GM21360 (cell line): Measurements from ENCODE around the gene TRAPPC12.
"Not testable (repeated sequence)": the region's sequence is repeated elsewhere in the genome, so short reads cannot be mapped to it uniquely, and the experiment has no call there.

ENCODE experiments used
- ATAC-seq: cut with Tn5 transposase; IDR thresholded peaks from one replicate; pipeline ENCODE4 v1.9.1; 2021; ENCODE audit warnings: mild to moderate bottlenecking, moderate library complexity; ENCODE audit not compliant: unreplicated experiment

Gene TRAPPC12

DNA sequence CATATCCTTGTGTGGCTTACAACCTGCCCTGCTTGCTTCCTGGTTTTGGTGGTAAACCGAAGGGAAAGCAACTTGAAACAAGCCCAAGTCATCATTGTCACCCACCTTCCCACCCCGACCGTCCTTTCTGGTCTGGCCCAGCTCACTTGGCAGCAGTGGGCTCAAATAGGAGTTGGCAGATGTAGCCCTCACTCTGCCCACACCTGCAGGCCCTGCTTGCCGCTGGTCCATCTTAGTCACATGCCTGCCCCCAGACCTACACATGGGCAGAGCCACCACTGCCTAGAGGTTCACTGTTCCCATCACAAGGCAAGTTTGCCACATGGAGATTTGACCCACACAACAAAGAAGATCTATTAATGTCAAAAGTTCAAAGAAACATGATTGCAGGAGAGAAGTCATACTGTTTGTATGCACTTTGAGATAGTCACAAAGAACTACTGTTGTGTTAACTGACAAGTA lies 11.2 kb upstream of the TRAPPC12 start:
- no peak for ATAC-seq

DNA sequence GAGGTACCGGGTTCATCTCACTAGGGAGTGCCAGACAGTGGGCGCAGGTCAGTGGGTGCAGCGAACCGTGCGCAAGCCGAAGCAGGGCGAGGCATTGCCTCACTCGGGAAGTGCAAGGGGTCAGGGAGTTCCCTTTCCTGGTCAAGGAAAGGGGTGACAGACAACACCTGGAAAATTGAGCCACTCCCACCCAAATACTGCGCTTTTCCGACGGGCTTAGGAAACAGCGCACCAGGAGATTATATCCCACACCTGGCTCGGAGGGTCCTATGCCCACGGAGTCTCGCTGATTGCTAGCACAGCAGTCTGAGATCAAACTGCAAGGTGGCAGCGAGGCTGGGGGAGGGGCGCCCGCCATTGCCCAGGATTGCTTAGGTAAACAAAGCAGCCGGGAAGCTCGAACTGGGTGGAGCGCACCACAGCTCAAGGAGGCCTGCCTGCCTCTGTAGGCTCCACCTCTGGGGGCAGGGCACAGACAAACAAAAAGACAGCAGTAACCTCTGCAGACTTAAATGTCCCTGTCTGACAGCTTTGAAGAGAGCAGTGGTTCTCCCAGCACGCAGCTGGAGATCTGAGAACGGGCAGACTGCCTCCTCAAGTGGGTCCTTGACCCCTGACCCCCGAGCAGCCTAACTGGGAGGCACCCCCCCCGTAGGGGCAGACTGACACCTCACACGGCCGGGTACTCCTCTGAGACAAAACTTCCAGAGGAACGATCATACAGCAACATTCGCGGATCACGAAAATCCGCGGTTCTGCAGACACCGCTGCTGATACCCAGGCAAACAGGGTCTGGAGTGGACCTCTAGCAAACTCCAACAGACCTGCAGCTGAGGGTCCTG lies 9.9 kb upstream of the TRAPPC12 start:
- not testable (repeated sequence) for ATAC-seq

DNA sequence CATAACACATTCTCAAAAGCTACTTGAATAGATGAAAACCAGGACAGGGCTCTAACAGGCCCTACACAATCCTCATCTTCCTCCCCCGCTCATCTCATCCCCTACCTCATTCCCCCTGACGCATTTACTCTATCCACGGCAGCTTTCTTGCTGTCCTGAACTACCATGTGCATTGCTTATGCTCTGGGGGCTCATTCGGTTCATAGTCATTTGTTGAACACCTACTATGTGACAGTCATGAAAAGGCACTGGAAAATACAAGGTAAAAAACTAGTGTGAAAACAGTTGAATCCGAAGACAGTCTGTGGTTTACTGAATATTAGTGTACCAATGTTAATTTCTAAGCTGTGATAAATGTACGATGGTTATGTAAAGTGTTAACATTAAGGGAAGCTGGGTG lies 2.7 kb upstream of the TRAPPC12 start:
- no peak for ATAC-seq

DNA sequence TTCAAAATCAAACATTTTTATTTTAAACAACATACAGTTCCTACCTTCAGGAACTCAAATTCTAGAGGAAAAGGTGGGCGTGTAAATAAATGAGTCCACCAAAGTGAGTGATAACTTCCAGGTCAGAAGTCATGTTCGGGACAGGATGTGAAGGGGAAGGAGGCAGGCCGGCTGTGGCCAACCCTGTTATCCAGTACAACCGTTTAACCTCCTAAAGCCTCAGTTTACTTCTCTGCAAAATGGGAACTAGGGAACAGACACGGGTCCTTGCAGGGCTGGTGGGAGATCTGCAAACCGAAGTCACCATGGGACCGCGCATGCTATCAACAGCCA lies 2.2 kb upstream of the TRAPPC12 start:
- peak; percentile 5 for ATAC-seq

DNA sequence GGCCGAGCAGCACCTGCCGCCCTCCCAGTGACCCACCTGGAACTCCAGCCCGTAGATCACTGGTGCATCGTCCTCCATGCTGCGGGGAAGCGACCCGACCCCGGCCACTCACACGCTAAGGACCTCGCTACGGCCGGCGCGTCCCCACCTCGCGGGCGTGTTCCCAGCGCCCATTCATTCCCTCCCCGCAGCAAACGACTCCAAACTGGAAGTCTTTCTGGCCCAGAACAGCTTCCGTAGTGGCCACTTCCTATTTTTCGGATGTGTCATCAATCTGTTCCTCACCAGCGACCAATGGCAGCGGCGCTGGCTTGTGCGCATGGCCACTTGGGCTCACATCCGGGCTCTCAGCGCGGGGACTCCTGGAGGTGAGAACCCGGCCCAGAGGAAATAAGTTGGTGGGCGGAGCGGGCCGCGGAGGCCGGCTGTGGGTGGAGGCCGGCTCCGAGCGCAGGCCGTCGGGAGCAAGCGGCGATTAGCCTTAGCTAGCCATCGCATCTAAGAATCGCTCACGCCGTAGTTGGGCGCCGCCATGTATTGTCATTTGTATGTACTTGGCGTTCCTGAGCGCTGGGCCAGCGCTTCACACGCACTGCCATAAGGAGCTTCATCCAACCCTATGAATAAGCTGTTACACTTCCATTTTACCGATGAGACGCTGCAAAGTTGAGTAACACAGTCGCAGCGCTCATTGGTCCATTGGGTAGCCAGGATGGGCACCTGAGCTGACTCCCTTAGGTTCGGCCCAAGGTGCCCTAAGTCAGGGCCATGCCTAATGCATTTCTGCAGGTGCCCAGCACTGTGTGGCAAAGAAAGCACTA lies 1.7 kb upstream of the TRAPPC12 start, which contains the start of gene EIPR1:
Gene EIPR1 (minus strand): TSS at position 207 of the 821 bp plus-strand sequence. CDS start 129 bp downstream, at position 78.
- peak; percentile 76 for ATAC-seq

DNA sequence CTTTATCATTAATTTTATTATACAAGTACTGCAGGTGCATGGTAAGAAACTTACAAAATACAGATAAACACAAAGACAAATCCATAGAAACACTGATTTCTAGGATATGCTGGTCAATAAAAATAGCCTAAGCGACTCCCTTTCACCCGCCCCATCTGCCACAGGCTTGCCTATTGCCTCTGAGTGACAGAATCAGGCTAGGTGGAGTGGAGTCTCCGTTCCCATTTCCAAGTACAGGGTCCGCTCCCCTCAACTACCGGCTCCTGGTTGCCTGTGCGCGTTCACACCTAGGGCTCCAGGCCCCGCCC lies 201 bp upstream of the TRAPPC12 start:
- ATAC-seq, result no peak

DNA sequence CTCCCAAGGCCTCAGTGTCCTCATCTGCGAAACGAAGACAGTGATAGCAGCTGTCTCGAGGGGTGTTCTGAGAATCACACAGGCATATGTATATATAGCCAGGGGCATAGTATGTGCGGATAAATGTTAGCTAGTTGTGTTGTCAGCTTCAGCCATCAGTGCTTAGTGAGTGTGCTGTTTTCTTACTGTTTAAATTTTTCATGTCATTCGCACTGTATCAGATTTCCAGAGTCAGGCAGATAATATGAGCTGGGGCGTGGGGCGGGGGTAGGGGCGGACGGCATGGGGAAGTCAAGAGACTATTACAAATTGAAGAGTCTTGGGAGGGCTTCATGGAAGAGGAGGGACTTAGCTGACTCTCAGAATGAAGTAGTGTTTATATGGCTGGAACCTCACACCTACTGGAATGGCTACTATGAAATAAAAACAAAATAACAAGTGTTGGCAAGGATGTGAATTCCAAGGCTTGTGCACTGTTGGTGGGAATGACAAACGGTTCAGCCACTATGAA lies 7.0 kb downstream of the TRAPPC12 start:
- ATAC-seq, result no peak

DNA sequence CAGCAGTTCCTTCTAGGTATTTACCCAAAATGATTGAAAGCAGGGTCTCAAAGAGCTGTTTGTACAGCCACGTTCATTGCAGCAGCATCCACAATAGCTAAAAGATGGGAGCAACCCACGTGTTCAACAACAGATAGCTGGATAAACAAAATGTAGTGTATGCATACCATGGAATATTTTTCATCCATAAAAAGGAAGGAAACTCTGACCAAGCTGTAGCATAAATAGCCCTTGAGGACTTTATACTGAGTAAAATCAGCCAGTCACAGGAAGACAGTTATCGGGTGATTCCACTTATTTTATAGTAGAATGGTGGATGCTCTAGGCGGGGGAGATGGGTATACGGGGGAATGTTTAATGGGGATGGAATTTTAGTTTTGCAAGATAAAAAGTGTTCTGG lies 7.5 kb downstream of the TRAPPC12 start:
- no peak for ATAC-seq

DNA sequence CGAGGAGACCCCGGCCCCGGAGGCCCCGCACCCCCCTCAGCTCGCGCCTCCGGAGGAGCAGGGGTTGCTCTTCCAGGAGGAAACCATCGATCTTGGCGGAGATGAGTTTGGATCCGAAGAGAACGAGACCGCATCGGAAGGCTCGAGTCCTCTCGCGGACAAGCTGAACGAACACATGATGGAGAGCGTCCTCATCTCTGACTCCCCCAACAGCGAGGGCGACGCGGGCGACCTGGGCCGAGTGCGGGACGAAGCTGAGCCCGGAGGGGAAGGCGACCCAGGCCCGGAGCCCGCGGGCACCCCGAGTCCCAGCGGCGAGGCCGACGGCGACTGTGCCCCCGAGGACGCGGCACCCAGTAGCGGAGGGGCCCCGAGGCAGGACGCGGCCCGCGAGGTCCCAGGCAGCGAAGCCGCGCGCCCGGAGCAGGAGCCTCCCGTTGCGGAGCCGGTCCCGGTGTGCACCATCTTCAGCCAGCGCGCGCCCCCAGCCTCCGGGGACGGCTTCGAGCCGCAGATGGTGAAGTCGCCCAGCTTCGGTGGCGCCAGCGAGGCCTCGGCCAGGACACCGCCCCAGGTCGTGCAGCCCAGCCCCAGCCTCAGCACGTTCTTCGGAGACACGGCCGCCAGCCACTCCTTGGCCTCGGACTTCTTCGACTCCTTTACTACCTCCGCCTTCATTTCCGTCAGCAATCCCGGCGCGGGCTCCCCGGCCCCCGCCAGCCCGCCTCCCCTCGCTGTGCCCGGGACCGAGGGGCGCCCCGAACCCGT lies 8.3 kb downstream of the TRAPPC12 start:
- no peak for ATAC-seq

DNA sequence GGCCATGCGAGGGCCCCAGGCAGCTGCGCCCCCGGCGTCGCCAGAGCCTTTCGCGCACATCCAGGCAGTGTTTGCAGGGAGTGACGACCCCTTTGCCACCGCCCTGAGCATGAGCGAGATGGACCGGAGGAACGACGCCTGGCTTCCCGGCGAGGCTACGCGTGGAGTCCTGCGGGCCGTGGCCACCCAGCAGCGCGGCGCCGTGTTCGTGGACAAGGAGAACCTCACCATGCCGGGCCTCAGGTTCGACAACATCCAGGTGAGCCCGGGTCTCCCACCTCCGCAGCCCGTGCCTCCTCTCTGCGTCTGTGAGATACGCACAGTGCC lies 8.9 kb downstream of the TRAPPC12 start:
- no peak for ATAC-seq

DNA sequence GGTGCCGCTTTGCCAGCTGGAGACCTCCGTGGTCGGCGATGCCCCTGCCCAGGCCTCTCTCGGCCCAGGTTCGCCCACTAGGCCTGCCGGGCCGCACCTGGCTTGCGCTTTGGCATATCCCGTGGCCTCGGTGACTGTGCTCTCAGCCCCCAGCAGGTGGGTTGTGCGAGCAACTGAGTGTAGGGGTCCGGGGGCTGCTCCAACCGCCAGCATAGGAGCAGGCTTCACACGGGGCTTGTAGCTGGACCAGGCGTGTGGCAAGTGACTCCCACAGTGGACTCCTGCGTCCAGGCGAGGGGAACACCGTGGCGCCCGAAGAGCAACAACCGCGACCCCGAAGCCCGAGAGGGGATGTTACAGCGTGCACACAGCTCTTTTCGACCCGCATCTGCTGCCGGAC lies 9.7 kb downstream of the TRAPPC12 start:
- no peak for ATAC-seq

DNA sequence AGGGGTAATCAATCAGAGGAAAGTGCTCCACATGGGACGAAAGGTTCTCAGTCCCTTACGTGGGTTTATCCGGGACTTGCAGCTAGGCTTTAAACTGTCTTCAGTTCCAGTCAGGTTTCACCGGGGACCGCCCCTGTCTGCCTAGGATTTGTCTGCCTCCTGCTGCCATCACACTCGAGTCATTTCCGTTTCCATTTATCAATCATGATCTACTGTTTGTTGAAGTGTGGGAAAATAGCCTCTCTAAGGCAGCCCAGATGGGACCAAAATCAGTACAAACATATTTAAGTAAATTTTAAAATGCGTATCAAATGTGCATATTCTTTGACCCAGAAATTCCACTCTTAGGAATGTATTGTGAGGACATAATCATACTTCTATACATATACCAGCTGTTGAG lies 10.5 kb downstream of the TRAPPC12 start:
- ATAC-seq, result no peak

DNA sequence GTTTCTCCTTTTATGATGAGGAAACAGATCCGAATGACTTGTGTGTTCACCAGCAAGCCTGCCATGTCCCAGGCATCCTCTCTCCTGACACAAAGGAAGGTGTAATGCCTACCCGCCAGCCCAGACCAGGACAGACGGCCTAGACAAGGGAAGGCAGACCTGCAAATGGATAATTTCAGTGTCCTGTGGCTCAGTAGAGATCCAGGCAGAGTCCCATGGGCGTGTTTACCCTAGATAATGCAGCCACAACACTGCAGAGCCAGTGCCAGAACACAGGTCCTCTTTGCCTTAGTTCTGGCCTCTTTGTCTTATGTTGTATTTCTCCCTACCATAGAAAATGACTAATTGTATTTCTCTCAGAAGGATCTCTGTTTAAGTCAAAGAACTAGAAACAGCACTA lies 12.7 kb downstream of the TRAPPC12 start:
- ATAC-seq, result no peak

DNA sequence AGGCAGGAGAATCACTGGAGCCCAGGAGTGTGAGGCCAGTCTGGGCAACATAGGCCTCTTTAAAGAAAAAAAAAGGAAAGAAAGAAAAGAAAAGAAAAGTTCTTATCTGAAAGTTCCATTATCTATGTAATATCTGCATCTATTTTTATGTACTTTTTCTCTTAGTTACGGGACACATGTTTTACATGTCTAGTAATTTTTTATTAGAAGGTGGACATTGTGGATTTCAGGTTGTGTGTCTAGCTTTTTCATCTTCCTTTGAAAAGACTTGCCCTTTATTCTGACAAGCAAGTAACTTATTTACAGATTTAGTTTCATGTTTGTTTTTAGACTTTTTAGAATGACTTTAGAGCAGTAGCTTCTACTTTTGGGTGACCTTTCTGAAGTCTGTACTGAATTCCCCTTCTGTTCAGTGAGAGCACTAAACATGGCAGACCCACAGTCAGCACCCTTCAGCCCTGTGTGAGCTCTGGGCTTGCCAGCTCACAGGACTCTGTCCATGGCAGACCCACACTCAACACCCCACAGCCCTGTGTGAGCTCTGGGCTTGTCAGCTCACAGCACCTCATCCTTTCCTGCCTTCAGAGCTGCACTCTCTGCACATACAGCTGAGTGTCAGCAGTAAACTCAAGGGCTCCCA lies 17.5 kb downstream of the TRAPPC12 start:
- no peak for ATAC-seq

DNA sequence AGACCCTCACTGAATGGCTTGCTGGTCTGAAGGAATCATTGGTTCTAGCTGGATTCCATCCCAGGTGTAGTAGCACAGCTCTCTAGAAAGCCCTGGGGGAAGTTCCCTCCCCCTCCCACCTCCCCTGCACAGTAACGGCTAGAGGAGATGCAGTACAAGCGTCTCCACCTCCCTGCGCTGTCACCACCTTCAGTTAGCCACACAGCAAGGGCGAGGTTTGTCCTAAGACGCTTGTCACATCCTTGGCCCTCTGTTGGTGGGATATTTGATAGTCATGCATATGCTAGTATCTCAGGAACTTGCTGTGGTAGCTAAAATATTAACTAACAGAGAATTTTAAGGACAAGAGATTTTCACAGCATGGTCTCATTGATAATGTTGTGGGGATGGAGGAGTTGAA lies 19.4 kb downstream of the TRAPPC12 start:
- no peak for ATAC-seq

DNA sequence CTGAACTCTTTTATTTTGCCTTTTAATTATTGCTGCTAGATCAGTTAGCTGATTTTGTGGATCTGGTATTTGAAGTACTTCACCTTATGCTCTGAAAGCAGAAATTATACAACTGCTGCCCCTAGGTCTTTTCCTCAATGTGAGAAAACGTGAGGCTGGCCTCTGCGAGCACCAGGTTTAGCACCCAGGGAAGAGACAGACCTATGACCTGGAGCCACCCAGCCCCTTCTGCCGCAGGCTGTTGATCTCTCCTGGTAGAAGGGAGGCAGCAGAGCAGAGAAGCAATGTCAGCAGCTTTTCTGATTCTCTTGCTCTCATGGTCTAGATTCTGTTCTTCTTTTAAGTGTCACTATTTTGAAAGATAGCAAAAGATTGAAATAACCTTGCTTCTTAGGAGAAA lies 19.9 kb downstream of the TRAPPC12 start:
- no peak for ATAC-seq

DNA sequence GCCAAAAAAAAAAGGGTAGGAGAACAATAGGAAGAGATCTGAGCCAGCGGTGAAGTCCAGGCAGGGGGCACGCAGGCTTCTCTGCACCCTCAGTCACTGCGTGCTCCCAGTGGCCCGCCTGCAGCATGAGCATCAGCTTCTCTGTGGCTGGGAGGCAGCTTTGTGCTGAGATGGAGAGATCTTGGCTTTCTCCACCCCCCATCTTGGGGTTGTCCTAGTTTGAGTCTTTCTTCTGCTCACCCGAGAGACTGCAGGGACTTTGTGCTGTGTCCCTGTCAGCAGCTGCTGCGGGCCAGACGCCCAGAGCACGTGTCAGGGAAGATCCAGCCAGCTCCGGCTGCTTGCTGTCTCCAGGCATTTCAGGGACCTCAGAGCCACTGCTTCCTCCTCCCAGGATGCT lies 20.3 kb downstream of the TRAPPC12 start:
- ATAC-seq, result no peak

DNA sequence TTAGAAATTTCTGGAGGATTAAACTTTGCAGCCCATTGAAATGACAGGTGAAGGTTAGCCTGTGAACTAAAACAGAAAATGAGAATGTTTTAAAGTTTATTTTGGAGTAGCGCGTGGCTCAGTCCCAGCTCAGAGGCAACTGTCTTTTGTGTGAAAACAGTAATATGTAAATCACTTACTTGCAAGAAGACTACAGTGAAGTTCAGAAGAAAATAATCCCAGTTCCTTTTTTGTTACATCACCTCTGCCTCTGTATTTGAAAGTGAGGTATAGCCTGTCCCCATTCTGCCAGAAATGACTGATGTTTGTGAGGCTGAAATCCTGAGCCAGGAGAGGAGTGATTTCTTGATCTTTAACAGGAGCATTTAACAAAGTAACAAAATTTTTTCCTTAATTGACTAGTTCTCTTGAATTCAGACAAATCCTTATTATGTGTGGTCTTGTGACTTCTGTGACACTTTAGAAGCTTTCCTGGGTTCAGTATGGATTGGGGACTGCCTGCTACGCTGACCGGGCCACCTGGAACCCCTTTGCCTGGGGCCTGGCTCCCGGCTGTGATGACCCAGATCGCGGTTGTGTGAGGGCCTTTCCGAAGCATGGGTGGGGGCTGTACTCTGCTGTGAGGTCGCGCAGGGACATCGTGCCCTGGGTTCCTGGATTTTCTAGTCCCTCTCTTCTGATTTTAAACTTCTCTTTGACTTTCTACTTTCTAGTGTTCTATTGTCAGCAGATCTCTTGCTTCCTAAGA lies 24.3 kb downstream of the TRAPPC12 start:
- ATAC-seq, result peak; percentile 99

DNA sequence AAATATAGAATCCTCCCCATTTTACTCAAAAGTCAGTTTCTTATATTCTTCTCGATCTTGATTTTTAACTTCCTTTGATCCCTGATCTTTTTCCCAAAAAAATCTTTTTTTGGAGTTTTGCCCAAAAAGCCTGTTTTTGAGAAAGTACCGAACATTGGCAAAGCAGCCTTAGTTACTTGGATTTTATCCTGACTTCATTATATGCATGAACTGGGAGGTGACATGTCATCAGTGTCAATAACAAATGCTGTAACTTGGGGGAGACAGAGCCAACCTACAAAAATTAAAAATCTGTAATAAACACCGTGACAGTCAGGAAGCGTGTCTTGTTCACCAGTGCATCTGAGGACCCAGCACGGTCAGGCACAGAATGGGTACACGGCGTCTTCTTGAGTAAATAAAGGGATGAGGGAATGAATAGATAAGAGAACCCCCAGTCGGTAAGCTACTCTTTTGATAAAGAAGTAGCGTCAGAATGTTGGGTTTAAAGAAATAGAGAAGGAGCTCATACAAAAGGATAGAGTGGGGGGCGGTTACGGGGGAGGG lies 24.9 kb downstream of the TRAPPC12 start:
- ATAC-seq, result no peak

DNA sequence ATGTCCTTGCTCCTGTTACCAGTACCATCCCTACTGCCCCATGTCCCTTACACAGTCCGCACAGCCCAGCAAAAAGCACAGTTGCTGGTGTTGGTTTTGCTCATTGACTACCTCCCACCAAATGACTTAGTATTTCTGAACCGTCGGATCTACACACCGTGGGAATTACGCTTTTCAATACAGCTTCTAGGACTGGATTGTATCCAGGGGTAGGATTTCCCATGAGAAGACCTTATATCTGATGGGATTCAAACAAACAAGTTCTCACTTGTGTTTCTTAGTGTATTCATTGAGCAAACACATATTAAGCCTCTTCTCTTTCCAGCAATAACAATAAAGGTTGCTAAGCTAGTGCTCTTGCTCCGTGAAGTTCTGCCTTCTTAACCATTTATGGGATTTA lies 25.8 kb downstream of the TRAPPC12 start:
- no peak for ATAC-seq
